Ovary (tissue), 1 donor: Measurements from ENCODE around the gene UPB1.

Experiments
- EP300 ChIP-seq: sonication (generic); formaldehyde crosslinking; IDR thresholded peaks from one replicate; pipeline ENCODE4 v1.6.1; 2017; ENCODE audit warnings: antibody characterized with exemption
- POLR2A ChIP-seq: fragments of 450-650 bp; IDR thresholded peaks from one replicate; pipeline ENCODE4 v1.6.1; 2017; ENCODE audit warnings: antibody characterized with exemption, mild to moderate bottlenecking, moderate library complexity

DNA sequence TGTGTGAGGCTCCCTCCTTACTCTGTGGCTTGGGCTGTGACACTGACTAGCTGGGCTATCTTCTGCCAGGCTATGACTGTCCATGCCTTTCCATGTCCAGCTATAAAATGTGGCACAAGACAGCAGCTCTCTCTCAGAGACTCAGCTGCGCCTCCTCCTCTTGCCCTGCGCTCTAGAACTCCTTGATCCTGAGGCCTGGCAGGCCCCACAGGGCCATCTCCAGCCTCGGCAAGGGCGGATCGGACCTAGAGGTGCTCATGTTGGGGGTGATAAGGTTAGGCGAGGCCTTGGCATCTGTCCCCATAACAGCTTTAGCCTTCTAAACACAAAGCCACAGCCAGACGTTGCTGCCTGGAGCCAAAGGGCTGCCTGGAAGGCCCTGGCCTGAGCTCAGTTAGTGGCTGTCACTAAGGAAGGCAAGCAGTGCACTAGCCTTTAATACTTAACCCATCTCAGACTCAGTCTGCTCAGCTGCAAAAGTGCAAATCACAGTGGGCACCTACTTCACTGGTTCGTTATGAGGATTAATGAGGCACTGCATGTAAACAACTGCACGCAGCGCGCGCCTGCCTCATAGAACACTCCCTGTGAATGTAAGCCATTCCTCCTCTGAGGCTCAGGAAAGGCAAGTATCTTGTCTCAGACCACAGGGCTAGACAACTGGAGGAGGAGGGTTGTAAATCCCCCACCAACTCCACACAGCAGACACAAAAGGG, 58.6 kb downstream of the UPB1 start:
- TF ChIP-seq POLR2A (no peak), EP300 (no peak)
